Trophoblast cell (in vitro differentiated cells and primary cell): ENCODE measurements around the gene PSENEN.

ENCODE experiments used
- DNase-seq, 2 donors: peaks; one replicate each; pipeline ENCODE4 v3.0.0-alpha.2; 2016
- H2AFZ ChIP-seq: 2 replicates; pipeline ENCODE4 v1.6.1; 2013; ENCODE audit warnings: low read length, moderate library complexity, mild to moderate bottlenecking; ENCODE audit not compliant: insufficient read depth, poor library complexity
- H2AK5ac ChIP-seq: 2 replicates; pipeline ENCODE4 v1.6.1; 2013; ENCODE audit warnings: mild to moderate bottlenecking, low read length
- H2BK120ac ChIP-seq: 2 replicates; pipeline ENCODE4 v1.6.1; 2013; ENCODE audit warnings: low read length, mild to moderate bottlenecking, moderate library complexity; ENCODE audit not compliant: insufficient read depth, poor library complexity
- H2BK12ac ChIP-seq: 2 replicates; pipeline ENCODE4 v1.6.1; 2013; ENCODE audit warnings: mild to moderate bottlenecking, low read length, moderate library complexity
- H2BK5ac ChIP-seq: 2 replicates; pipeline ENCODE4 v1.6.1; 2013; ENCODE audit warnings: low read length, low read depth, moderate library complexity, mild to moderate bottlenecking; ENCODE audit not compliant: poor library complexity
- H3K14ac ChIP-seq: 2 replicates; pipeline ENCODE4 v1.6.1; 2013; ENCODE audit warnings: mild to moderate bottlenecking, low read length
- H3K18ac ChIP-seq: 2 replicates; pipeline ENCODE4 v1.6.1; 2013; ENCODE audit warnings: mild to moderate bottlenecking, low read length
- H3K23ac ChIP-seq: 2 replicates; pipeline ENCODE4 v1.6.1; 2013; ENCODE audit warnings: low read length
- H3K27ac ChIP-seq: 2 replicates; pipeline ENCODE4 v1.5.1; 2013; ENCODE audit warnings: low read depth, mild to moderate bottlenecking, inconsistent platforms, low read length, moderate library complexity
- H3K27me3 ChIP-seq: 2 replicates; pipeline ENCODE4 v1.6.1; 2013; ENCODE audit warnings: inconsistent platforms, mild to moderate bottlenecking, low read length, moderate library complexity; ENCODE audit not compliant: insufficient read depth
- H3K36me3 ChIP-seq, 2 experiments: 1 replicate in 1 of 2; 2 replicates in 1 of 2; pipeline ENCODE4 v1.6.1; 2013; ENCODE audit warnings: low read length in 2 of 2, mild to moderate bottlenecking in 2 of 2, moderate library complexity in 1 of 2; ENCODE audit not compliant: insufficient read depth in 2 of 2, control insufficient read depth in 1 of 2
- H3K4ac ChIP-seq: 2 replicates; pipeline ENCODE4 v1.6.1; 2013; ENCODE audit warnings: low read depth, mild to moderate bottlenecking, low read length, moderate library complexity
- H3K4me1 ChIP-seq, 2 experiments: 1 replicate in 1 of 2; 2 replicates in 1 of 2; pipeline ENCODE4 v1.6.1; 2013; ENCODE audit warnings: low read length in 2 of 2, mild to moderate bottlenecking in 2 of 2, moderate library complexity in 1 of 2; ENCODE audit not compliant: insufficient read depth in 2 of 2, control insufficient read depth in 1 of 2
- H3K4me2 ChIP-seq: 2 replicates; pipeline ENCODE4 v1.6.1; 2013; ENCODE audit warnings: inconsistent platforms, mild to moderate bottlenecking, low read length, moderate library complexity
- H3K4me3 ChIP-seq: 2 replicates; pipeline ENCODE4 v1.5.1; 2013; ENCODE audit warnings: mild to moderate bottlenecking, low read depth, low read length, inconsistent platforms
- H3K79me1 ChIP-seq: one replicate; pipeline ENCODE4 v1.6.1; 2013; ENCODE audit warnings: low read length
- H3K79me2 ChIP-seq: 2 replicates; pipeline ENCODE4 v1.6.1; 2013; ENCODE audit warnings: low read length, mild to moderate bottlenecking; ENCODE audit not compliant: control insufficient read depth, insufficient read depth, poor library complexity
- H3K9ac ChIP-seq: 2 replicates; pipeline ENCODE4 v1.6.1; 2013; ENCODE audit warnings: mild to moderate bottlenecking, low read length
- H3K9me3 ChIP-seq: 2 replicates; pipeline ENCODE4 v1.6.1; 2013; ENCODE audit warnings: low read depth, mild to moderate bottlenecking, control low read depth, inconsistent platforms, low read length; ENCODE audit not compliant: insufficient read depth
- H4K12ac ChIP-seq: 2 replicates; pipeline ENCODE4 v1.6.1; 2013; ENCODE audit warnings: low read depth, mild to moderate bottlenecking, low read length, moderate library complexity
- H4K8ac ChIP-seq: 2 replicates; pipeline ENCODE4 v1.6.1; 2013; ENCODE audit warnings: low read depth, mild to moderate bottlenecking, low read length, moderate library complexity
- H4K91ac ChIP-seq: one replicate; pipeline ENCODE4 v1.6.1; 2013; ENCODE audit warnings: low read depth, mild to moderate bottlenecking, low read length, moderate library complexity
- WGBS: extraction: QIAGEN DNeasy Blood & Tissue Kit; methylation state at CpG from one replicate; pipeline ENCODE4 v1.1.7; 2013; ENCODE audit warnings: missing lambda C conversion rate; ENCODE audit not compliant: insufficient read length, insufficient coverage; ENCODE audit errors: extremely low coverage; 5-methylcytosine and 5-hydroxymethylcytosine counted together

The PSENEN gene

GRCh38 chr19:35715355-35715809 is 30.1 kb upstream of the PSENEN start:
- Histone ChIP-seq H4K91ac (no peak overlapping the region), H3K79me2 (peaks cover 10% of the 10 kb centered on the region), H3K4me1 (peaks cover 10 to 15% of the 10 kb centered on the region in 2 experiments), H3K23ac (no peak overlapping the region), H3K9ac (no peak overlapping the region), H3K9me3 (no peaks in the 10 kb centered on the region), H2BK120ac (no peak overlapping the region), H3K79me1 (peaks cover 6% of the 10 kb centered on the region), H3K4me2 (peak overlapping the region; percentile 98), H3K14ac (no peak overlapping the region), H3K27me3 (no peaks in the 10 kb centered on the region), H2AFZ (no peak overlapping the region), H3K36me3 (peaks cover 8% of the 10 kb centered on the region in 2 experiments), H4K8ac (no peak overlapping the region), H3K27ac (no peak overlapping the region), H3K4me3 (no peak overlapping the region), H2AK5ac (no peak overlapping the region), H3K18ac (no peak overlapping the region), H4K12ac (no peak overlapping the region), H3K4ac (no peak overlapping the region), H2BK5ac (no peak overlapping the region), H2BK12ac (no peak overlapping the region)
- no CpG with 5 or more reads among the region's 7 CpGs for WGBS
- no peak for DNase-seq

- Histone ChIP-seq H3K9me3 (no peaks in the 10 kb centered on the region), H2AK5ac (no peak overlapping the region), H3K36me3 (peaks cover 14 to 16% of the 10 kb centered on the region in 2 experiments), H3K27ac (peak overlapping the region; percentile 32), H3K4me2 (peak overlapping the region; percentile 98), H3K4ac (peak overlapping the region; percentile 18), H2AFZ (peak overlapping the region; percentile 47), H2BK5ac (no peak overlapping the region), H3K79me1 (peaks cover 6% of the 10 kb centered on the region), H3K14ac (peak overlapping the region; percentile 19), H3K27me3 (no peaks in the 10 kb centered on the region), H4K8ac (peak overlapping the region; percentile 82), H3K18ac (peak overlapping the region; percentile 15), H3K23ac (no peak overlapping the region), H3K4me1 (peaks cover 10 to 15% of the 10 kb centered on the region in 2 experiments), H3K9ac (peak overlapping the region; percentile 79), H2BK12ac (no peak overlapping the region), H2BK120ac (no peak overlapping the region), H4K12ac (peak overlapping the region; percentile 43), H3K79me2 (peaks cover 10% of the 10 kb centered on the region), H3K4me3 (peak overlapping the region; percentile 78), H4K91ac (peak overlapping the region; percentile 6)
- DNase-seq, result peak; percentile 48 to 69
- WGBS, result no CpG with 5 or more reads among the region's 52 CpGs
Observed at GRCh38 chr19:35715981-35716800, 29.3 kb upstream of the PSENEN start.

- H3K4me3 ChIP-seq, result peak overlapping the region; percentile 78
- peak overlapping the region; percentile 21 for H4K91ac ChIP-seq
- H3K27ac ChIP-seq, result peak overlapping the region; percentile 32
- WGBS, result no CpG with 5 or more reads among the region's 77 CpGs
- peak; percentile 86 to 95 for DNase-seq
- peak overlapping the region; percentile 79 for H3K9ac ChIP-seq
- H3K4me2 ChIP-seq, result peak overlapping the region; percentile 98
- H3K27me3 ChIP-seq, result no peaks in the 10 kb centered on the region
- no peak overlapping the region for H2BK12ac ChIP-seq
- H3K9me3 ChIP-seq, result no peaks in the 10 kb centered on the region
- no peak overlapping the region for H2AK5ac ChIP-seq
- peaks cover 10% of the 10 kb centered on the region for H3K79me2 ChIP-seq
- peaks cover 6% of the 10 kb centered on the region for H3K79me1 ChIP-seq
- H3K14ac ChIP-seq, result peak overlapping the region; percentile 40
- peak overlapping the region; percentile 3 for H2BK5ac ChIP-seq
- H3K36me3 ChIP-seq, result peaks cover 21 to 22% of the 10 kb centered on the region in 2 experiments
- peak overlapping the region; percentile 82 for H4K8ac ChIP-seq
- H2AFZ ChIP-seq, result peak overlapping the region; percentile 82
- H3K23ac ChIP-seq, result no peak overlapping the region
- peaks cover 10 to 15% of the 10 kb centered on the region in 2 experiments for H3K4me1 ChIP-seq
- peak overlapping the region; percentile 65 for H3K18ac ChIP-seq
- peak overlapping the region; percentile 18 for H3K4ac ChIP-seq
- H2BK120ac ChIP-seq, result no peak overlapping the region
- H4K12ac ChIP-seq, result peak overlapping the region; percentile 43
Observed at GRCh38 chr19:35716801-35717664, 28.4 kb upstream of the PSENEN start.

GRCh38 chr19:35717665-35718344 is 27.6 kb upstream of the PSENEN start, which contains the start of gene KMT2B:
Gene KMT2B, plus strand, starts transcription at chr19:35718003. Its CDS starts 16 bp downstream, at chr19:35718019.
- DNase-seq, result no peak
- Histone ChIP-seq H4K8ac (peak within 1 kb of the TSS; percentile 82), H2AFZ (peak within 1 kb of the TSS; percentile 82)

More at GRCh38 chr19:35717665-35718344, 27.6 kb upstream of the PSENEN start, which contains the start of gene KMT2B:
- peak within 1 kb of the TSS; percentile 40 for H3K14ac ChIP-seq
- peak within 1 kb of the TSS; percentile 31 for H4K12ac ChIP-seq
- no peak within 1 kb of the TSS for H2AK5ac ChIP-seq
- peak within 1 kb of the TSS; percentile 65 for H3K18ac ChIP-seq
- no peak within 1 kb of the TSS for H3K23ac ChIP-seq
- peaks cover 29% of the 10 kb centered on the region in 2 experiments for H3K36me3 ChIP-seq
- H3K4me1 ChIP-seq, result peaks cover 10 to 15% of the 10 kb centered on the region in 2 experiments
- H3K4me2 ChIP-seq, result peak within 1 kb of the TSS; percentile 98
- no peak within 1 kb of the TSS for H2BK12ac ChIP-seq
- H4K91ac ChIP-seq, result peak within 1 kb of the TSS; percentile 56
- no peaks in the 10 kb centered on the region for H3K27me3 ChIP-seq
- H2BK120ac ChIP-seq, result no peak within 1 kb of the TSS
- H3K9me3 ChIP-seq, result no peaks in the 10 kb centered on the region
- WGBS, result no CpG with 5 or more reads among the region's 109 CpGs
- H3K4ac ChIP-seq, result peak within 1 kb of the TSS; percentile 42
- H3K9ac ChIP-seq, result peak within 1 kb of the TSS; percentile 91
- H3K79me1 ChIP-seq, result peaks cover 6% of the 10 kb centered on the region
- H3K27ac ChIP-seq, result peak within 1 kb of the TSS; percentile 62
- H2BK5ac ChIP-seq, result peak within 1 kb of the TSS; percentile 3
- H3K4me3 ChIP-seq, result peak within 1 kb of the TSS; percentile 88
- peaks cover 10% of the 10 kb centered on the region for H3K79me2 ChIP-seq
